ENCODE data around the gene NEK7. TPM values are rescaled to one million over a fixed set of nuclear protein-coding genes. Genes with fewer than 3 reads are reported as not detected.
A peak's percentile ranks its signal among the peaks of the same experiment; 100 is the strongest.

Gene NEK7
- total RNA-seq, 2 donors from 2014 or later = 24.2 to 26.8 TPM

DNA sequence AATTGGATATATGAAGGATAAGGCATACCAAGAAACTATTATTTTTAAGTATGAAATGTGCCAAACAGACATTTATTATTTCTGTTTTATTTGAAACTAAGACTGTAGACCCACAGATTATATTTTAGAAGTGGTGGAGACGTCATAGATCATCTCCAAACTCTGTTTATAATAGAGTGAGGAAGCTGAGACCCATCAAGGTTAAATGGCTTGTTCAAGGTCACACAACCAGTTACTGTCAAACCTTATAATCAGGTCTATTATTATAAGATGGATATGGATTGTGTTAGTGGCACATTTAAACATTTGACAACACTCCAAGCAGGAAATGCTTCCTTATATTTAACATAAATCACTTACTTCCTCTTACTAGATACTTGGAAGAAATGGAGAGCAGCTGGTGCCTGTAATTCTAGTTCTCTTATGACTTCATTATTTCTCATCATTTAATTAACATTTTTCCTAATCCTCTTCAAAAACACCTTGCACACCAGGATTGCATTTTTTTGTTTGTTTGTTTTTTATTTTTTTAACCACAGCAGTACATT lies 117.0 kb downstream of the NEK7 start:
- WGBS, 2 experiments (ENCODE audit: insufficient coverage in 1 of 2, insufficient read length in 1 of 2) = 100% methylated on average over 1 of the region's 1 CpG; no CpG with 5 or more reads in 1 of the 2 experiments
- no peak overlapping the region for H3K27ac Mint-ChIP-seq

GRCh38 chr1:198275597-198275996 lies 118.8 kb downstream of the NEK7 start:
- peaks cover 2% of the 10 kb centered on the region for H3K9me3 Mint-ChIP-seq
- 71% methylated on average over 1 of the region's 1 CpG; no CpG with 5 or more reads in 1 of the 2 experiments for WGBS, 2 experiments (ENCODE audit: insufficient coverage in 1 of 2, insufficient read length in 1 of 2)

More for the DNA sequence above, 117.0 kb downstream of the NEK7 start:
- H3K9me3 Mint-ChIP-seq = peaks cover 2% of the 10 kb centered on the region
- no peaks in the 10 kb centered on the region for H3K27me3 Mint-ChIP-seq (ENCODE audit: insufficient read depth)
- Histone ChIP-seq H3K4me3 (ENCODE audit: low read length) (no peak overlapping the region), H3K27ac (ENCODE audit: low read depth, low read length) (no peak overlapping the region), H3K36me3 (ENCODE audit: control insufficient read depth, insufficient read depth, low read length) (peaks cover 1% of the 10 kb centered on the region), H3K27me3 (ENCODE audit: control insufficient read depth, insufficient read depth, low read length, poor library complexity, severe bottlenecking) (no peaks in the 10 kb centered on the region), H3K9ac (ENCODE audit: extremely low read depth, low read length, poor library complexity, severe bottlenecking) (no peak overlapping the region), H3K9me3 (ENCODE audit: control insufficient read depth, low read length) (no peaks in the 10 kb centered on the region), H3K4me1 (ENCODE audit: control insufficient read depth, insufficient read depth, low read length) (peaks cover 6% of the 10 kb centered on the region)
- TF ChIP-seq, protein P1, sequence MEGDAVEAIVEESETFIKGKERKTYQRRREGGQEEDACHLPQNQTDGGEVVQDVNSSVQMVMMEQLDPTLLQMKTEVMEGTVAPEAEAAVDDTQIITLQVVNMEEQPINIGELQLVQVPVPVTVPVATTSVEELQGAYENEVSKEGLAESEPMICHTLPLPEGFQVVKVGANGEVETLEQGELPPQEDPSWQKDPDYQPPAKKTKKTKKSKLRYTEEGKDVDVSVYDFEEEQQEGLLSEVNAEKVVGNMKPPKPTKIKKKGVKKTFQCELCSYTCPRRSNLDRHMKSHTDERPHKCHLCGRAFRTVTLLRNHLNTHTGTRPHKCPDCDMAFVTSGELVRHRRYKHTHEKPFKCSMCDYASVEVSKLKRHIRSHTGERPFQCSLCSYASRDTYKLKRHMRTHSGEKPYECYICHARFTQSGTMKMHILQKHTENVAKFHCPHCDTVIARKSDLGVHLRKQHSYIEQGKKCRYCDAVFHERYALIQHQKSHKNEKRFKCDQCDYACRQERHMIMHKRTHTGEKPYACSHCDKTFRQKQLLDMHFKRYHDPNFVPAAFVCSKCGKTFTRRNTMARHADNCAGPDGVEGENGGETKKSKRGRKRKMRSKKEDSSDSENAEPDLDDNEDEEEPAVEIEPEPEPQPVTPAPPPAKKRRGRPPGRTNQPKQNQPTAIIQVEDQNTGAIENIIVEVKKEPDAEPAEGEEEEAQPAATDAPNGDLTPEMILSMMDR (conservative IDR thresholded peaks at IDR 0.05) = no peak
- H3K4me1 Mint-ChIP-seq = peaks cover 25% of the 10 kb centered on the region
- no peak for DNase-seq
- H3K4me3 Mint-ChIP-seq = no peak overlapping the region
- H3K36me3 Mint-ChIP-seq (ENCODE audit: low read depth) = no peaks in the 10 kb centered on the region

GRCh38 chr1:198276241-198276640 lies 119.4 kb downstream of the NEK7 start:
- Histone ChIP-seq H3K36me3 (ENCODE audit: control insufficient read depth, insufficient read depth, low read length) (peaks cover 13% of the 10 kb centered on the region), H3K4me1 (ENCODE audit: control insufficient read depth, insufficient read depth, low read length) (peaks cover 6% of the 10 kb centered on the region), H3K4me3 (ENCODE audit: low read length) (no peak overlapping the region), H3K9me3 (ENCODE audit: control insufficient read depth, low read length) (no peaks in the 10 kb centered on the region), H3K27me3 (ENCODE audit: control insufficient read depth, insufficient read depth, low read length, poor library complexity, severe bottlenecking) (no peaks in the 10 kb centered on the region), H3K27ac (ENCODE audit: low read depth, low read length) (no peak overlapping the region), H3K9ac (ENCODE audit: extremely low read depth, low read length, poor library complexity, severe bottlenecking) (no peak overlapping the region)
- H3K27me3 Mint-ChIP-seq (ENCODE audit: insufficient read depth) = no peaks in the 10 kb centered on the region
- peaks cover 2% of the 10 kb centered on the region for H3K9me3 Mint-ChIP-seq
- WGBS, 2 experiments (ENCODE audit: insufficient coverage in 1 of 2, insufficient read length in 1 of 2) = no CpG with 5 or more reads among the region's 1 CpG
- peaks cover 2% of the 10 kb centered on the region for H3K36me3 Mint-ChIP-seq (ENCODE audit: low read depth)
- TF ChIP-seq, protein P1 (conservative IDR thresholded peaks at IDR 0.05) = no peak
- no peak overlapping the region for H3K27ac Mint-ChIP-seq
- H3K4me3 Mint-ChIP-seq = no peak overlapping the region
- H3K4me1 Mint-ChIP-seq = peaks cover 24% of the 10 kb centered on the region
- DNase-seq = no peak

More at GRCh38 chr1:198275597-198275996, 118.8 kb downstream of the NEK7 start:
- Histone ChIP-seq H3K9ac (ENCODE audit: extremely low read depth, low read length, poor library complexity, severe bottlenecking) (no peak overlapping the region), H3K9me3 (ENCODE audit: control insufficient read depth, low read length) (no peaks in the 10 kb centered on the region), H3K27ac (ENCODE audit: low read depth, low read length) (no peak overlapping the region), H3K27me3 (ENCODE audit: control insufficient read depth, insufficient read depth, low read length, poor library complexity, severe bottlenecking) (no peaks in the 10 kb centered on the region), H3K4me3 (ENCODE audit: low read length) (no peak overlapping the region), H3K4me1 (ENCODE audit: control insufficient read depth, insufficient read depth, low read length) (peaks cover 6% of the 10 kb centered on the region), H3K36me3 (ENCODE audit: control insufficient read depth, insufficient read depth, low read length) (peaks cover 13% of the 10 kb centered on the region)
- H3K4me1 Mint-ChIP-seq = peaks cover 25% of the 10 kb centered on the region
- TF ChIP-seq, protein P1 (conservative IDR thresholded peaks at IDR 0.05) = peak; percentile 45
- no peaks in the 10 kb centered on the region for H3K27me3 Mint-ChIP-seq (ENCODE audit: insufficient read depth)
- no peak overlapping the region for H3K4me3 Mint-ChIP-seq
- H3K27ac Mint-ChIP-seq = no peak overlapping the region
- no peak for DNase-seq
- H3K36me3 Mint-ChIP-seq (ENCODE audit: low read depth) = peaks cover 2% of the 10 kb centered on the region

Data from endodermal cell (in vitro differentiated cells).